GM19467 (cell line): ENCODE measurements around the gene FCN2.

ENCODE experiments used
- ATAC-seq: cut with Tn5 transposase; IDR thresholded peaks from one replicate; pipeline ENCODE4 v1.9.1; 2021; ENCODE audit warnings: mild to moderate bottlenecking, moderate library complexity; ENCODE audit not compliant: unreplicated experiment

The FCN2 gene

DNA sequence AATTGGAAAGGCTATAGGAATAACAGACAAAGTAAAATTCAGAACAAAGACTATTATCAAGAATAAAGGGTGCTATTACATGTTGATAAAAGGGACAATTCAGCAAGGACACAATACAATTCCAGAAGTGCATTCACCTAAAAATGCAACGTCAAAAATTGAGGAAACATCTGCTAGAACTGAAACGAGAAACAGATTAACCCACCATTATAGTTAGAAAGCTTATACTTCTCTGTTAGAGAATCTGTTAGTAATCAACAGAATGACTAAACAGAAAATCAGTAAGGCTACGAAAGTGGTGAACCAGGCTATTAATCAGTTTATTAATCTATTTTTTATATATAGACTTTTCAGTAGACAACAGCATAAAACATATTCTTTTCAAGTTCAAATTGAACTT, 22.3 kb downstream of the FCN2 start:
- no peak for ATAC-seq

DNA sequence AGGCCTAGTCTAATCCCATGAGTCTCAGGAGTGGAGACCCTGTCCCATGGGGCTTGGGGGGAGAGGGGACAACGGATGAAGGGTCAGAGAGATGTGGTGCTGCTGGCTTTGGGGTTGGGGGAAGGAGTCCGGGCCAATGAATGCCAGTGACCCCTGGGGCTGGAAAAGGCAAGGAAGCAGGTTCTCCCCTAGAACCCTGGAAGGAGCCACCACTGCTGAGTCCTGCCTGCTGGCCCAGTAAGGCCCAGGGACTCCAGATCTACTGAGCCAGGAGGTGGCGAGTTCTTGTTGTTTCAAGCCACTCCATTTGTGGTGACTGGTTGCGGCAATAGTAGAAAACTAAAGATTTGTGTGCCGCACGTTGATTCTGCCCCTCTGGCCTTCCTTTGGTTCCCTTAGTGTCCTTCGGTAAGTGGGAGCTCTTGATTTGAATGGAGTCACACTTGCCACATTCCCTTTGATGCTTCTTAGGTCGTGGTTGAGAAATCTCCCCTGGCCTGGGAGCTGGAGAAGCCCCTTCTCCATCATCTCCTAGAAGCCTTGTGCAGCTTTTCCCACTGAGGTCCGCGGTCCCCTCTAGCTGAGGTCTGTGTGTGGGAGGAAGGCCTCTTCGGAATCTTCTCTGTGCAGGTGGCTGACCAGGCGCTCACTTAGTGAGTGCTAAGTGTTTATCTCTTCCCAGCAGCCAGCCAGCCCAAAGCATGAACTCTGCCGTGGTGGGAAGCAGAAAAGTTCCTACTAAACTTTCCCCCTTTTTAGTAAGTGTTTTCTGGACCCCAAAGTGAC, 28.1 kb downstream of the FCN2 start:
- no peak for ATAC-seq

GRCh38 chr9:134909511-134910481, 29.2 kb downstream of the FCN2 start:
- no peak for ATAC-seq

GRCh38 chr9:134912126-134912840, 31.7 kb downstream of the FCN2 start:
- no peak for ATAC-seq

DNA sequence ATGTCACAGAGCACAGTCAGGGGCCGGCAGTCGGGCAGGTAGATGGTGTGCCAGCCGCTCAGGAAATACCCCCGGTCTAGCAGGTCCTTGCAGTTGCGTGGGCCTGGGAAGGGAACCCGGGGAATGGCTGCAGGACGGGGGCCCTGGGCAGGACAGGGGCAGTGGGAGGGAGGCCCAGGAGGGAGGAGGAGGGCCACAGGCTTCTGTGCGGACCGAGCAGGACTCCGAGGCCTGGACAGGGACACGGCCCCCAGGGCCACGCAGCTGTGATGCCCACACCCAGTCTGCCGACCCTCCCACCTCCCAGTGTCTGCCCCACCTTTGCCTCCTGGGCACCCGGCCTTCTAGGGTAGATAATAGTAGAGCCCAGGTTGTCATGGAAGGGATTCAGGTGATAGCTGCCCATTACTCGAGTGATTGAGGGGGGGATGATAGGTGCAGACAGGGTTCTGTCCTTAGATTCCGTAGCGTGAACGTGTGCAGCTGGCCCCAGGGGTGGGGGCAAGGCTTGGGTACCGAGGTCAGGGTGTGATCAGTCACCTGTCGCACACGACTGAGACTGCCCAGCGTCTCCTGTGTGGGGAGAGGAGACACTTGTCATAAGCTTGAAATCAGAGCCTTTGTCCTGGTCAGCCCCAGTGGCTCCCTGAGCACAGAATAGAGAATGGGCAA, 32.6 kb downstream of the FCN2 start:
- ATAC-seq = no peak

DNA sequence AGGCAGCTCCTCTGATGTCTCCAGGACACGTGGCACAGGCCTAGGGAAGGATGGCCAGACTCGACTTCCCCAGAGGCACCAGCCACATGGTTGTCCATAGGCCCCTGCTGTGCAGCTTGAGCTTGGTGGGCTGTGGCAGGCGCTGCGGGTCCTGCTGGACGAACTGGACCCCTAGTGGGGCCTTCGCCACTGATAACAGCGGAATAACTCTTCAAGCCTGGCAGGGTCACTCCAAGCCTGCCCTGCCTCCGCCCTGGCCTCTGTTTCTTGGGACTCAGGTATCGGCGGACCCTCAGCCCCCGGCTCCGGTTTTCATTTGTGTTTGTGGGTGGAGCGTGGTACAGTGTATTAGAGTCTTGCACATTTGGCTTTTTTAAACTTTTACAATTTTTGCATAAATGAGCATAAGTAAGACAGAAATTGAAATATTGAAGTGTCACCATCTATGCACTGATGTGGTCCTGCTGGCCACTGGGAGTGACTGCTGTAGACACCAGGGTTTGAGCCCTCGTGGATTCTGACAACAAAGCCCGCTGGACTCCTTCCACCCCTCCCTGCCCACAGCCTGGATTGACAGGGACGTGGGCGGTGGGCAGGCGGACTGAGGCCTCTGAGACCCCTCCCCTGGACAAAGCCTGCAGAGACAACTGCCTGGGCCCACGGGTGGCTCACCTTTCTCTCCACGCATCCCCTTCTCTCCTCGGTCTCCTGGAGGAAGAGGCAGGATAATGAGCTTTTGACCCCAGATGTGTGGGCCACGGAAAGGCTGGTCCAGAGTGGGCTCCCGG, 33.3 kb downstream of the FCN2 start:
- no peak for ATAC-seq

DNA sequence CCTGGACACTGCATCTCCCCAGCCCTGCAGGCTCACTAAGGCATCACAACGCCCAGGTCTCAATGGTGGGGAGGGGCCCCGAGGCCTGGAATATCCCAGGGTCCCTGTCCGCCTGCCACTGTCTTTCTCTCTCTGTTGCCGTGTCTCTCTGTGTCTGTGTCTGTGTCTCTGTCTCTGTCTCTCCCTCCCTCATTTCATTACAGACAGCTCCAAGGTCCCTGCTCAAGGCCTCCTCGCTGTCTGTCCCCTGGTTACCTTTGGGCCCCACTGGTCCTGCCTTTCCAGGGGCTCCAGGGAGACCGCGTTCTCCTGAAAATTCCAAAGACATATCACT, 33.9 kb downstream of the FCN2 start:
- no peak for ATAC-seq

DNA sequence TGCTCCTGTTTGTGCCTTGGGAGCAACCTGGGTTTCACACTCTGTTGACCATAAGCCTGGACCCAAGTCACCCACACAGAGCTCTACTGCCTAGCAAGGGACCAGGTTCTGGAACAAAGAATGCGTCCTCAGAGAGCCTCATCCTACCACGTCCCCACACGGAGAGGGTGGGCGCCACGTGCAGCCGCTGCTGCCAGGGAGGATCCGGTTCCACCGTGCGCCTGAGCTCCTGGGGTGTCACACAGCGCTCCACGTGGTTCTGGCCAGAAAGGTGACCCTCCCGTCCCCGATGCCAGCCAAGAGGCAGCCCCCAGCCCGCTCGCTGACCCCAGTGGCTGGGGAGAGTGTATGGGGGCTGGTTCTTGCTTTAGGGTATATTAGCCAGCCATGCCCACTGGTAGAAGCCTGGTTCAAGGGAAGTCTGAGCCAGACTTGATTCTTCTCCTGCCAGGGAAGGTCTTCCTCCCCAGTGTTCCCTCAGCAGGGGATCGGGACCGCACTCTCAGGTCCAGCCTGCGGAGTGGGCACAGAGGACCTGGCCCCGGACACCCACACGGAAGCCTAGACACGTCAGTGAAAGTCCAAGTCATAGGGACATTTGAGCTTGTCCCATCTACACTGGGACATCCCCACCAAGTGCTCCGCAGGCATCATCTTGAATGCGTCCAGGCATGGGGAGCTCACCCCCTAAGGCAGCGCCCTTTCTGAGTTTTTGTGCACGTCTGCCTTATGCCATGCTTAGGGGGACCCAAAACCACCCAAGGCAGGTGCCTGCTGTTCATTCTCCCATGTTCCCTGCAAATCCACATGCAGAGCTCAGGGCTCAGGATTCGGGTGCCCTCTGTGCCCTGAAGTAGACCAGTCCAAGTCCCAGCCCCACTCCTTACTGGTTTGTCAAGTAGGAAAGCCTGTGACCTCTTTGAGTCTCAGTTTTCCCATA, 34.7 kb downstream of the FCN2 start:
- no peak for ATAC-seq

DNA sequence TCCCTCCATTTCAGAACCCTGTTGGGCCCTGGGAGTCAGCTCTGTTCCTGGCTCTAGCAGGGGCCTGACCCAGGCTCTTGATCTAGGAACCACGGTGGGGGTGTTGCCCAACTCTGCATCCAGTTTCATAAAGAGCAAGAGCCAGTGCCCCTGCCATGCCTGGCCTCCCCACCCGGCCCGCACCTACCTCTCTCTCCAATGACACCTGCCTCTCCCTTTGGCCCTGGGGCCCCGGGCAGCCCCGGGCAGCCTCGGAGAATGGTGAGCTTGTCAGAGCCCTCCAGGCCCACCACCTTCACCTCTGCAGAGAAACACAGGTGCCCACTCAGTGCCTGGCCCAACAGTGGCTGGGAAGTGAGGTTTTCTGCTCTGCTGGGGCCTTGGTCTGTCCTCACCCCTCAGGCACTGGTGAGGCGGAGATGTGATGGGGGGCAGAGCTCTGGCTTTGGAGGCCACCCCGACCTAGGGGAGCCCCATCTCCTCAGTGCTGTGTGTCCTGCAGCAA, 35.6 kb downstream of the FCN2 start:
- no peak for ATAC-seq

GRCh38 chr9:134917431-134918373, 37.1 kb downstream of the FCN2 start, which contains the start of gene FCN1:
TSS of gene FCN1 (minus strand) at chr9:134917912. CDS start at chr9:134917871, 41 bp downstream.
- no peak for ATAC-seq

DNA sequence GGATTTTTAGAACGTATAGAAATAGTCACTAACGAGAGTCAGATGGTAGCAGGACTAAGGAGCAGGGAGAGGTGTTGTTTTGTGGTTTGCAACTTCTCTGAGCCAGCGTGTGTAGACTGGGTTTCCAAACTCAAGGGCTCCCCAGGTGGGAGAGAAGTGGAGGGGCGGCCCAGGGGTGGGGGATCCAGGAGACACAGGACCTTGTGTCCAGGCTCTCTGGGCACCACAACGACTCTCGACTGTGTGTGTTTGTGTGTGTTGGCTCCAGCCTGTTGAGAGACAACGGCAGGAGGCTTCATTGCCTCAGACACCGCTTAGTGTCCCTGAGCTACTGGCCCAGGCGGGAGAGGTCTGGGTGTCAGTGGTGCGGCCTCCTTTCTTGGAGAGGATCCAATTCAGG, 38.0 kb downstream of the FCN2 start:
- ATAC-seq = no peak

DNA sequence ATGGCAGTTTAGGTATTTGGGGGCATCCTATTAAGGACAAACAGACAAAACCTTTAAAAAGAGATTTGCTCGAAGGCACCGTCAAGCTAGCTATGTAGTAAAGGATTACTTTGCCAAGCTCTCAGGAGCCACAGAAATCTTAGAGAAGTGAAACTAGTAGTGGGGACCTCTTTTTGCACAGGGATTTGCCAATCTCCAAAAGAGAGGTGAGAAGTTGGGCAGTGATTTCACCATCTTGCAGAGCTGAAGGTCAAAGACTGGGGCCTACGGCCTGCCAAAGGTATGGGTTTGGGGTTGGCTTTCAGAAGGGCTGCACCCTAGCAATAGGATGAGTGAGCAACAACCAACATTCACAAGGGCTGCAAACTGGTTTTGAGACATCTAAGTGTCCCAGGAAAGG, 38.7 kb downstream of the FCN2 start:
- ATAC-seq = no peak

DNA sequence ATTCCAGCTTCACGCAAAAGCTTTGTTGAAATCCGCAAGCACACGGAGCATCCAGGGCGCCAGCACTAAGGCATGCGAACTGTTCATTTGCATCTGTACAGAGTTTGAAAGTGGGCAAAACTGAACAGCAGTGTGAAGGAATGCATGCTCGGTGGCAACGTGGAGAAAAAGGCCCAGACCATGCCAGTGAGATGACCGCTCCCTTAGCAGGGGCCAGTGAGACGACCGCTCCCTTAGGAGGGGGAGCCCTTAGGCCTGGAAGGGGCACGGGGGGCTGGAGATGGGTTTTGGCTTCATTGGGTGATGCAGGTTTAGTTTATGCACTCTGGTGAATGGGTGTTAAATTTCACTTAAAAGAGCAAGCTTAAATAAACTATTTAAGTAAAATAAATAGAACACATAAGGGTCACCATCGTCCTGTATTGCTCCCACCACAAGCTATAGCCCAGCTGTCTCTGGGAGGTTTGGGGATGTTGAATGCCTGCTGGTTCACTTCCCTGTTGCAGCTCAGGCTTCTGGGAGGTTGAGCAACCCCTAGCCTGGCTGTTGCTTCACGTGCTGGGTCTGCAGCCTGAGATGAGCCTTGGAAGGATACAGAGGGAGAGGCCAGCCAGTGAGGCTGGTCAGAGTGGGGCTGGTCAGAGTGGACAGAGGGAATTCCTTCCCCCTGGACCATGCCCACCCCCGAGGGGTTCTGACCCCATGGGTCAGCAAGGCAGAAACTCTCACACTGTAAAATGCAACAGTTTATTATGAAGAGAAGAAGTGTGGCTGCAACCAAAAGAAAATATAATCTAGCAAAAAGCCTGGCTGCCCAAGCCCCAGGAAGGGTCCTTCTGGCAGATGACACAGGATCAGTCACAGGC, 41.7 kb downstream of the FCN2 start:
- ATAC-seq = no peak

DNA sequence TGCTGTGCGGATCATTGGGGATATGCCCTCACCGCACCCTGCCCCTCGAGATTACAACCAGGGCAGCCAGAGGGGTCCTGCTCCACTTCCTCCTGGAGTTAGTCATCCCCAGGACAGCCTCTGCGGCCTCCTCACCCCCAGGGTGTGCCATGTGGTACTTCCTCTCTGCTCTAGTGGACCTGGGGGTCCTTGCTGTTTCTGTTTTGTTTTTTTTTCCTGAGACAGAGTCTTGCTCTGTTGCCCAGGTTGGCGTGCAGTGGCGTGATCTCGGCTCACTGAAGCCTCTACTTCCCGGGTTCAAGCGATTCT, 42.3 kb downstream of the FCN2 start:
- ATAC-seq = no peak

DNA sequence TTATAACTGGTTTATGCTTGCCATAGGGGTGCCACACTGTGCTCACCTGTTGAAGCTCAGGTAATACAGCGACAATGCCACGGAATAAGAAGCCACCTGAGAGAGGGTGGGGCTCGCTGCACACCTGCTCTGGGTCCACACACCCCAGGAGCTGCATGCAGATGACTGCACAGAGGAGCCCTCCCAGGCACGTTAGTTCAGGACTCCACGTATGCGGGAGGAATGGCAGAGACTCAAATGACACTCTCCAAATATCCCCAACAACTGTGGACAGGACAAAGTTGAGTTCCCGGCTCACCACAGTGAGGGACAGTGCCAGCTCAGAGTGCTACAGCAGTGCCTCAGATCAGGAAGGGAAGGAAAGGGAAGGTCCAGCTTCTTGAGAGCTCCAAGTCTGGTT, 42.9 kb downstream of the FCN2 start:
- ATAC-seq = no peak

- ATAC-seq = no peak
These were observed 44.5 kb downstream of the FCN2 start for GRCh38 chr9:134925011-134925511.
